Stomach (tissue), 9 donors: ENCODE measurements around the gene SPATA12. TPM values are rescaled to one million over a fixed set of nuclear protein-coding genes. Genes with fewer than 3 reads are reported as not detected.
A peak's percentile ranks its signal among the peaks of the same experiment; 100 is the strongest.

Experiments used
- DNase-seq, 2 donors: peaks; one replicate each; pipeline versions ENCODE4 v3.0.0 to v3.0.0-alpha.2; 2013 to 2019
- H3K27ac ChIP-seq, 5 donors: fragments of 200-600 bp in 4 of 5; sonication (generic) in 4 of 5; one replicate each; pipeline ENCODE4 v1.5.1; 2013 to 2019; ENCODE audit warnings: mild to moderate bottlenecking in 1 of 5, moderate library complexity in 1 of 5
- H3K27me3 ChIP-seq, 3 donors: fragments of 200-600 bp; sonication (generic); one replicate each; pipeline ENCODE4 v1.5.1; 2017 to 2019; ENCODE audit warnings: mixed run types in 1 of 3
- H3K36me3 ChIP-seq, 4 donors: fragments of 200-600 bp; sonication (generic); 1 replicate in 3 of 4; 2 replicates in 1 of 4; pipeline ENCODE4 v1.5.1; 2016 to 2019
- H3K4me1 ChIP-seq, 4 donors: fragments of 200-600 bp; sonication (generic); one replicate each; pipeline ENCODE4 v1.5.1; 2016 to 2019
- H3K4me3 ChIP-seq, 4 donors: fragments of 200-600 bp; sonication (generic) in 3 of 4; one replicate each; pipeline ENCODE4 v1.5.1; 2016 to 2019; ENCODE audit warnings: mild to moderate bottlenecking in 1 of 4
- H3K9me3 ChIP-seq, 4 donors: fragments of 200-600 bp; sonication (generic); one replicate each; pipeline ENCODE4 v1.5.1; 2016 to 2019
- CTCF ChIP-seq, 7 experiments: fragments of 450-650 bp in 4 of 7; fragments of 200-600 bp in 3 of 7; sonication (generic) in 3 of 7; IDR thresholded peaks; one replicate each; pipeline ENCODE4 v1.5.1; 2016 to 2019; ENCODE audit warnings: antibody characterized with exemption in 7 of 7, control low read depth in 2 of 7, mild to moderate bottlenecking in 1 of 7
- EP300 ChIP-seq: sonication (generic); formaldehyde crosslinking; IDR thresholded peaks from one replicate; pipeline ENCODE4 v1.6.1; 2017; ENCODE audit warnings: antibody characterized with exemption
- POLR2A ChIP-seq, 4 donors: fragments of 450-650 bp; IDR thresholded peaks; one replicate each; pipeline ENCODE4 v1.6.1; 2016; ENCODE audit warnings: antibody characterized with exemption in 4 of 4, control low read depth in 2 of 4, mild to moderate bottlenecking in 1 of 4, moderate library complexity in 1 of 4
- POLR2AphosphoS5 ChIP-seq, 3 donors: sonication (generic); formaldehyde crosslinking; IDR thresholded peaks; one replicate each; pipeline ENCODE4 v1.6.1; 2016; ENCODE audit warnings: antibody characterized with exemption in 3 of 3
- WGBS, 5 donors: extraction: QIAGEN DNeasy Blood & Tissue Kit in 3 of 5; methylation state at CpG; one replicate each; pipeline versions ENCODE4 v1.1.5 to v1.1.7; 2013 to 2018; 5-methylcytosine and 5-hydroxymethylcytosine counted together
- intact Hi-C: fragments of 100-400 bp; cut with DNase I; formaldehyde crosslinking; loops from one replicate; pipeline ENCODE4 v1.15.1; 2023; ENCODE audit warnings: low total_unique reads
- polyA plus RNA-seq, 3 donors: library from polyadenylated mRNA; stranded (reverse); fragments of 200-250 nt; gene quantifications; one replicate each; pipeline ENCODE4 v1.2.3, GENCODE V29; 2013
- total RNA-seq, 5 donors: library from RNA; depleted of rRNA; stranded (reverse); fragments of >200 nt; gene quantifications; one replicate each; pipeline versions ENCODE4 v1.1.0 to v1.2.3, GENCODE V29; 2014 to 2016
- donor health status: healthy with polysubstance abuse.
- donor health status: Bipolar disorder and iron deficiency.
- donor health status: healthy.

SPATA12 gene
- total and polyA plus RNA-seq, 8 donors, result 0.05 to 0.31 TPM; not detected in 6

- DNase-seq, result peak in 1 of 2 donors; percentile 37
- Histone ChIP-seq H3K9me3 (no peaks in the 10 kb centered on the region), H3K27me3 (no peaks in the 10 kb centered on the region), H3K4me3 (no peak overlapping the region), H3K4me1 (peaks cover 0 to 6% (median 0%) of the 10 kb centered on the region in 4 donors), H3K27ac (peak overlapping the region in 1 of 5 donors; percentile 13), H3K36me3 (peaks cover 0 to 15% (median 0%) of the 10 kb centered on the region in 4 donors)
- TF ChIP-seq POLR2AphosphoS5 (IDR thresholded peaks at IDR 0.05) (no peak), CTCF (IDR thresholded peaks at IDR 0.05) (no peak), EP300 (no peak), POLR2A (IDR thresholded peaks at IDR 0.05) (no peak)
- WGBS, 5 donors, result 77 to 89% (median 81%) methylated on average over 3 of the region's 3 CpGs
- intact Hi-C loops, result no loop called here
Measured at GRCh38 chr3:57091521-57092273, 31.2 kb downstream of the SPATA12 start.

- Histone ChIP-seq H3K27ac (no peak overlapping the region), H3K27me3 (no peaks in the 10 kb centered on the region), H3K9me3 (no peaks in the 10 kb centered on the region), H3K4me3 (no peak overlapping the region), H3K36me3 (peaks cover 0 to 29% (median 4%) of the 10 kb centered on the region in 4 donors), H3K4me1 (peaks cover 0 to 6% (median 0%) of the 10 kb centered on the region in 4 donors)
- intact Hi-C loops, result no loop called here
- TF ChIP-seq POLR2AphosphoS5 (IDR thresholded peaks at IDR 0.05), result no peak
- no peak for TF ChIP-seq CTCF (IDR thresholded peaks at IDR 0.05)
- TF ChIP-seq EP300, result no peak
- no peak for TF ChIP-seq POLR2A (IDR thresholded peaks at IDR 0.05)
- DNase-seq, result no peak
Measured at GRCh38 chr3:57093489-57093888, 33.0 kb downstream of the SPATA12 start.

GRCh38 chr3:57093971-57094535, 33.6 kb downstream of the SPATA12 start:
- intact Hi-C loops, result no loop called here
- DNase-seq, result peak in 1 of 2 donors; percentile 28

More at GRCh38 chr3:57093971-57094535, 33.6 kb downstream of the SPATA12 start:
- H3K9me3 ChIP-seq, result no peaks in the 10 kb centered on the region
- WGBS, 5 donors, result 66 to 81% (median 72%) methylated on average over 6 of the region's 6 CpGs
- no peak overlapping the region for H3K4me3 ChIP-seq
- TF ChIP-seq POLR2A (IDR thresholded peaks at IDR 0.05) (no peak), POLR2AphosphoS5 (IDR thresholded peaks at IDR 0.05) (no peak), EP300 (no peak), CTCF (IDR thresholded peaks at IDR 0.05) (no peak)
- H3K27me3 ChIP-seq, result no peaks in the 10 kb centered on the region
- H3K4me1 ChIP-seq, result peaks cover 0 to 6% (median 0%) of the 10 kb centered on the region in 4 donors
- peak overlapping the region in 2 of 5 donors; percentile 7 to 20 for H3K27ac ChIP-seq
- peaks cover 0 to 29% (median 4%) of the 10 kb centered on the region in 4 donors for H3K36me3 ChIP-seq
